Measurements from ENCODE around the gene ARPP21.

DNA sequence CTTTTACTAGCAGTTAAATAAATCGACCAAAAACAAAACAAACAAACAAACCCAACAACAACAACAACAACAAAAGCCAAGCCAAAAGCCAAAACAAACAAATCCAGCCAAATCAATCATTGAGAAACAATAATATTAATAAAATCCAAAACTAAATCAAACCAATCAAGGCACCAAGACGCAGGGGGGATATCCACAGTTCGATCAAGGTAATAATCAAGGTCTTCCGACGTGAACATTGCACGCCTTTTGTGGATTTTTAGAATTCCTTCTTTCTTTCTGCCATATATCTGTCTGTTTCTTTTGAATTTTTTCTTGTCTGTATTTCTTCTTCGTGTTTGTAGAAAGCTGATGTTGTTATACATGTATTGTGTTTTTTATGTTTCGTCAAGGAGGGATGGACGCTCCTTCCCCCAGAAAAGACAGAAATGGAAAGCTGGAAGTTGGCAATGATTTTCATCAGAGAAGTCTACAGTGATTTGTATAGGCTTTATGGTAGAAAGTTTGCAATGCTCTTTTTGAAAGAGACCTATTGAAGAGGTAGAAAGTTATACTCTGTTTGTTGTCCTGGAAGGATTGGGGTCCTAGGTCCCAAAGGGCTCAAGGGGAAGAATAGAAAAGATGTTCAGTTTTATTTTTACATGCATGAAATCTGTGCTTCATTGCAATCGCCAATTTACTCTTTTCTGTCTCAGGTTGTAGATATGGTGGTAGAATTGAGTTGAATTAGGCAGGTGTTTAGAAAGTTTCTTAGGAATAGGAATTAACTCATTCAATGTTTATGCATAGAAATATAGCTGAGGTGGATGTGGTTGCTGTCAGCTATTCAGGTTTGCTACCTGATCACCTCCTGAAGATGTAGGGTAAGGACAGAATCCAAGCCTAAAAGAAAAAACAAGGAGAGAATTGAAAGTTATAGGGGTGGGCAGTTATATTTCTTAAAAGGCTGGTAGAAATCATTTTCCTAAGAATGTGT is 1.2 kb downstream of the ARPP21 start:
- TF ChIP-seq, protein P1, sequence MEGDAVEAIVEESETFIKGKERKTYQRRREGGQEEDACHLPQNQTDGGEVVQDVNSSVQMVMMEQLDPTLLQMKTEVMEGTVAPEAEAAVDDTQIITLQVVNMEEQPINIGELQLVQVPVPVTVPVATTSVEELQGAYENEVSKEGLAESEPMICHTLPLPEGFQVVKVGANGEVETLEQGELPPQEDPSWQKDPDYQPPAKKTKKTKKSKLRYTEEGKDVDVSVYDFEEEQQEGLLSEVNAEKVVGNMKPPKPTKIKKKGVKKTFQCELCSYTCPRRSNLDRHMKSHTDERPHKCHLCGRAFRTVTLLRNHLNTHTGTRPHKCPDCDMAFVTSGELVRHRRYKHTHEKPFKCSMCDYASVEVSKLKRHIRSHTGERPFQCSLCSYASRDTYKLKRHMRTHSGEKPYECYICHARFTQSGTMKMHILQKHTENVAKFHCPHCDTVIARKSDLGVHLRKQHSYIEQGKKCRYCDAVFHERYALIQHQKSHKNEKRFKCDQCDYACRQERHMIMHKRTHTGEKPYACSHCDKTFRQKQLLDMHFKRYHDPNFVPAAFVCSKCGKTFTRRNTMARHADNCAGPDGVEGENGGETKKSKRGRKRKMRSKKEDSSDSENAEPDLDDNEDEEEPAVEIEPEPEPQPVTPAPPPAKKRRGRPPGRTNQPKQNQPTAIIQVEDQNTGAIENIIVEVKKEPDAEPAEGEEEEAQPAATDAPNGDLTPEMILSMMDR (IDR thresholded peaks at IDR 0.05; ENCODE audit: poor library complexity, severe bottlenecking), result no peak
- TF ChIP-seq, protein P2, sequence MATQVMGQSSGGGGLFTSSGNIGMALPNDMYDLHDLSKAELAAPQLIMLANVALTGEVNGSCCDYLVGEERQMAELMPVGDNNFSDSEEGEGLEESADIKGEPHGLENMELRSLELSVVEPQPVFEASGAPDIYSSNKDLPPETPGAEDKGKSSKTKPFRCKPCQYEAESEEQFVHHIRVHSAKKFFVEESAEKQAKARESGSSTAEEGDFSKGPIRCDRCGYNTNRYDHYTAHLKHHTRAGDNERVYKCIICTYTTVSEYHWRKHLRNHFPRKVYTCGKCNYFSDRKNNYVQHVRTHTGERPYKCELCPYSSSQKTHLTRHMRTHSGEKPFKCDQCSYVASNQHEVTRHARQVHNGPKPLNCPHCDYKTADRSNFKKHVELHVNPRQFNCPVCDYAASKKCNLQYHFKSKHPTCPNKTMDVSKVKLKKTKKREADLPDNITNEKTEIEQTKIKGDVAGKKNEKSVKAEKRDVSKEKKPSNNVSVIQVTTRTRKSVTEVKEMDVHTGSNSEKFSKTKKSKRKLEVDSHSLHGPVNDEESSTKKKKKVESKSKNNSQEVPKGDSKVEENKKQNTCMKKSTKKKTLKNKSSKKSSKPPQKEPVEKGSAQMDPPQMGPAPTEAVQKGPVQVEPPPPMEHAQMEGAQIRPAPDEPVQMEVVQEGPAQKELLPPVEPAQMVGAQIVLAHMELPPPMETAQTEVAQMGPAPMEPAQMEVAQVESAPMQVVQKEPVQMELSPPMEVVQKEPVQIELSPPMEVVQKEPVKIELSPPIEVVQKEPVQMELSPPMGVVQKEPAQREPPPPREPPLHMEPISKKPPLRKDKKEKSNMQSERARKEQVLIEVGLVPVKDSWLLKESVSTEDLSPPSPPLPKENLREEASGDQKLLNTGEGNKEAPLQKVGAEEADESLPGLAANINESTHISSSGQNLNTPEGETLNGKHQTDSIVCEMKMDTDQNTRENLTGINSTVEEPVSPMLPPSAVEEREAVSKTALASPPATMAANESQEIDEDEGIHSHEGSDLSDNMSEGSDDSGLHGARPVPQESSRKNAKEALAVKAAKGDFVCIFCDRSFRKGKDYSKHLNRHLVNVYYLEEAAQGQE (IDR thresholded peaks at IDR 0.05; ENCODE audit: borderline replicate concordance), result no peak
- no peak for TF ChIP-seq TAF1 (IDR thresholded peaks at IDR 0.05; ENCODE audit: low read depth)
- TF ChIP-seq EZH2 (IDR thresholded peaks at IDR 0.05; ENCODE audit: borderline replicate concordance, insufficient read depth, low read length, poor library complexity, severe bottlenecking), result no peak
- no peak for TF ChIP-seq EP300 (conservative IDR thresholded peaks at IDR 0.05; ENCODE audit: poor library complexity, severe bottlenecking)

Measured in neural cell (in vitro differentiated cells).